NCI-H146 treated with DMSO at 0.1 percent for 48 hours (cell line): ENCODE measurements around the gene ZNF865.
A peak's percentile ranks its signal among the peaks of the same experiment; 100 is the strongest.

ENCODE experiments used
- DNase-seq: peaks from one replicate; lab custom pipeline; 2025; ENCODE audit not compliant: unreplicated experiment; lab: John Stamatoyannopoulos, UW

Gene ZNF865

DNA sequence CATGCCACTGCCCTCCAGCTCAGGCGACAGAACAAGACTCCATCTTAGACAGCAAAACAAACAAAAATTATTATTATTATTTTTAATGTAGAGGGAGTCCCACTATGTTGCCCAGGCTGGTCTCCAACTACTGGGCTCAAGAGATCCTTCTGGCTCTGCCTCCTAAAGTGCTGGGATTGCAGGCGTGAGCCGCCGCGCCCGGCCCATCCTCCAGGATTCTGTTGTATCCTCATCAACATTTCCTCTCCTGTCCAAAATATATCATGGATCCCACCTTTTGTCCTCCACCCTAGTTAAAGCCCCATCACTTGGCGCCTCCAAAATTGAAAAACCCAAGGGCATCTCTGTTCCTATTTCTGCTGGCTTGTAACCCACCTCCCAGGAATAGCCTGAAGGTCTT, 17.7 kb downstream of the ZNF865 start:
- no peak for DNase-seq

DNA sequence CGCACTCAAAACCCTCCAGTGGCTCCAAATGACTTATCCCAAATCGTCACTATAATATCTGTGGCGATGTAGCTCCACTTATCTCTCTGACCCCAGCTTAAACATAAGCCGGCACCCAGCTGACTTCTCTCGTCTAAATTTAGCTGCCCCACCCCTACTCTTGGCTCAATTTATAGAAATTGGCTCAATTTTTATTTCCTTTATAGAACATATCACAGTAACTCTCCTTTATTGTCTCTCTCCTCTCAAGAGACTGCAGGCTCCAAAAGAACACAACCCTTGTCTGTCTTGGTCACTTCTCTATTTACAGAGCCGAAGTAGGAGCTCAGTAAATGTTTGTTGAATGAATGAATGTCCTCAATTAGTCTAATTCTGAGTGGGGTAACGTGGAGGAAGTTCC, 18.1 kb downstream of the ZNF865 start:
- DNase-seq, result no peak

DNA sequence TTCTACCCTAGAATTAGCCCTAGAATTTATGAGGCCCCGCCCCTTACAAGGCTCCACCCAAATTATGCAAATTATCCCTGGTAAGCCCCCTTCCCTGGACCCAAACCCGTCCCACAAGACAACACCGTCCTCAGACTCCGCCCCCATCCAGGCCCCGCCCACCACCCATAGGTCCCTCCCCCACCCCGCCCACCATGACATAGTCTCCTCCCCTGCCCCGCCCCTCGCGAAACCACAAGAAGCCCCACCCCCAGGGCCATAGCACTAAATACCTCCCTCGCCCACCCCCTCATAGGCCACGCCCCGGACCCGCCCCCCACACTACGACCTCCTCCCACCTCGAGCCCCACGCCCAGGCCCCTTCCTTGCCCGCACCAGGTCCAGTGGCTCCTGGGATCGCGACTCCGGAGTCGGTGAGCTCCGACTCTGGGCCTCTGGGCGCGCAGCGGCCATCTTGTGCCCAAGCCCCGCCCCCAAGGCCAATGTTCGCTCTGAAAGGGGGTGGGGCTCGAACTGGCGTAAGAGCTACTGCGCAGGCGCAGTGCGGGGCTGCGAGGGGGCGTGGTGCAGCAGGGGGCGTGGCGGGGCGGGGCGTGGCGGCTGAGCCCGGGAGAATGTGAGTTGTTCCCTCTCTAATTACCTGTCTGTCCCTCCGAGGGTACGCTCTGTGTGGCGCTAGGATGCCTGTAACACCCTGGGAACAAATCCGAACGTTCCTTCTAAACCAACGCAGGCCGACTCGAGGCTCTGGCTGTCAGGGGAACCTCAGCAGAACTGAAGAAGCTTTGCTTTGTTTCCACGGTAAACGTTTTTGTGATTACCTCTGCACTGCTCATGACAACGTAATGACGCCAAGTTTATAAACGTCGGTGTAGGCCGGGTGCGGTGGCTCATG, 18.9 kb downstream of the ZNF865 start, which contains the start of gene ZNF784:
Gene ZNF784, minus strand, starts transcription at position 458 of the 895 bp plus-strand sequence. Its CDS starts 5 bp downstream, at position 453.
- peak; percentile 95 for DNase-seq

DNA sequence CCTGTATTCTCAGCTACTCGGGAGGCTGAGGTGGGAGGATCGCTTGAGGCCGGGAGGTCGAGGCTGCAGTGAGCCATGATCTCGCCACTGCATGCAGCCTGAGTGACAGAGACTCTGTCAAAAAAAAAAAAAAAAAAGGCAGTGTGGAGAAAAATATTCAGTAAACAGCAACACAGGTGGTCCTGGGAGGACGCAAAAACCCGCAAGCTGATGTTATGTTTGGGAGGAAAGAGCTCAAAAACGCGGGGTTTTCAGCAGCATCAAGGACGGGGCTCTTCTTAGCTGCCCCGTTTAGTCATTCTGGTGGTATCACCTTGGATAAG, 19.5 kb downstream of the ZNF865 start:
- peak; percentile 15 for DNase-seq

DNA sequence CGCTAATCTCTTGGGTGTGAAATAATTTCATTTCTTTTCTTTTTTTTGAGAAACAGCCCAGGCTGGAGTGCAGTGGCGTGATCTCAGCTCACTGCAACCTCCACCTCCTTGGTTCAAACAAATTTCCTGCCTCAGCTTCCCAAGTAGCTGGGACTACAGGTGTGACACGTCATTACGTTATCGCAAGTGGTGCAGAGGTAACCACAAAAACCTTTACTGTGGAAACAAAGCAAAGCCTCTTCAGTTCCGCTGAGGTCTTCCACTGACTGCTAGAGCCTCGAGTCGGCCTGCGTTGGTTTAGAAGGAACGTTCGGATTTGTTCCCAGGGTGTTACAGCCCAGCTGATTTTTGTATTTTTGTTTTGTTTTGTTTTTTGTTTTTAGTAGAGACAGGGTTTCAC, 20.9 kb downstream of the ZNF865 start:
- no peak for DNase-seq

DNA sequence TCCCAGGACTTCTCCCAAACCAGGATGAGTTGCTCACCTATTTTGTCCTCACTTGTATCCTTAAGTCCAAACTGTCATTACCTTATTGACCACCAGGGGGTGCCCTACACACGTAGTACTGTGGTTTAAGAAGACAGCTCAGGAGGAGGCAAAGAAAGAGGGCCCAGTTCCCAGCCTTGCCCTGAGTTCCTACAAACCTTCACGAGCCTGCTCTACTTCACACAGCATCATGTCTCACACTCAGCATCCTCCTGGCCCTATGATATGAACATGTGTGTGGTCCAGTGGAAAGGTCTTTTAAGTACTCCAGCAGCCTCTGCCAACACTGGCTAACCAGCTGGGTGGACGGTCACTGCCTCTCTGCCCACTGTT, 27.0 kb downstream of the ZNF865 start:
- peak; percentile 58 for DNase-seq

DNA sequence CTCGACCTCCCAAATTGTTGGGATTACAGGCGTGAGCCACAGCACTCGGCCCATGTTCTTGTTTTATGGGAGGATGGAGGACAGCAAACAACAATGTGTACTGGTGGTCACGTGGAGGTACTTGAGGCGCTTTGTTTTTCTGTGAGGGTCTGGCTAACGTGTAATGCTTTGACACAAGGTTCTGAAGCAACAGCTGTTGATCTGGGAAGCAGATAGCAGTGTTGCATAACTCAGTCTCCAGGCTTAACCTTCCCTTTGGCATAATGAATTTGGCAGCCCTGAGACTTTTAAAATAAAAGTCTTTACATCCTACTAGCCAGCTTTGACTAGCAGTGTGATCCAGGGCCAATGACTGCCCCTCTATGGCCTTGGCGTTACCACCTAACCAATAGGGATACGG, 28.4 kb downstream of the ZNF865 start:
- no peak for DNase-seq

DNA sequence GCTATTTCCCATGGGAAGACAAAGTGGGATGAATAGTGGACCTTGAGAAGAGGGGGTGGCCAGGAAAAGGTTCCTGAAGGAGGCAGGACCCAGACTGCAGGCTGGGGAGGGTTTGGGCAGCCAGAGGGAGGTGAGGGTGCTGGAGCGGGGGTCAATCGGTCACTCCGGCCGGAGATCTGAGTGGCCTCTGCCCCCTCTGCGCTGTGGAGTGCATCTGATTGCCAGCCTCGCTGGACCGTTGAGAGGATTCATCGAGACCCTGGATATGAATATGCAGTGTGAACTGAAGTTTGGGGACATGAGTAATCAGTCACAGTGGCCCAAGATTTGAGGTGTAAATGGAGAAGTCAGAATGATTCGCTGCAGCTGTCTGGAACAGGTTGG, 29.9 kb downstream of the ZNF865 start:
- DNase-seq, result no peak

DNA sequence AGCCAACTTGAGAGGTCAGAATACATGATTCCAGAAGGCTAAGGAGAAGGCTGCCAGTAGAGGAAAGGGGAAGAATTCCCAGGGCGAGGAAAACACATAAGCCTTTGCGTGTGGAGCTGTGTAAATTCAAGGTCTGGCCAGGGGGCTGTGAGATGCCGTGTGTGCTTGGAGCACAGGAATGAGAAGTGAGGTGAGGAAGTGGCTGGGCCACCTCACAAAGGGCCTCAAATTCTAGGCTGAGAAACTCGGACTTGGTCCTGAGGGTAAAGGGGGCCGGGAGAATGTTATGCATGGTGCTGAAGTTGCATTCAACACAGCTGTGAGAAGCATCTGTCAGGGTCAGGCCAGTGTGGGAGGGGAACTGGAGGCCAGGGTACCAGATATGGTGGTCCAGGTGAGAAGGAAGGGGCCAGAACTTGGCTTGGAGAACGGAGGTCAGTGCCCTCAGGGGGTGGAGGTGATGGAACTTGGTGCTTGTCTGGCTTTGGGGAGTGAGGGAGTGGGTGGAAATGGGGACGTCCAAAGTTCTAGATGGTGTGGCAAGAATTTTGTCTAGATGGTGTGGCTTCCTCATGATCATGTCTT, 30.5 kb downstream of the ZNF865 start:
- no peak for DNase-seq

DNA sequence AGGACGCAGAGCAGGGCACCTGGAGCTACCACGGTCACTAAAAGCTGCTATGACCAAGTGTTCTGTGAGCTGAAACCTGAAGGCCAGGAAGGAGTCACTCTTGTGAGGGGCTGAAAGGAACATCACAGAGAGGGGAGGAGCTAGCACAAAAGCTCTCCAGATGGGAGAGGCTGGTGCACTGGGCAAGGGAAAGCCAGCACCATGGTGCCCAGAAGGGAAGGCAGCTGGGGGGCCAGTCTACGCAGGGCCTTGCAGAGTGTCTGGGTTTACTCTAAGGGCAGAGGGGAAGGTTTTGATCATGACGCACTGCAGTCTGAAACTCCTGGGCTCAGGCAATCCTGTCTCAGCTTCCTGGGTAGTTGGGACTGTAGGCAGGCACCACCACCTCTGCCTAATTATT, 31.3 kb downstream of the ZNF865 start:
- no peak for DNase-seq

DNA sequence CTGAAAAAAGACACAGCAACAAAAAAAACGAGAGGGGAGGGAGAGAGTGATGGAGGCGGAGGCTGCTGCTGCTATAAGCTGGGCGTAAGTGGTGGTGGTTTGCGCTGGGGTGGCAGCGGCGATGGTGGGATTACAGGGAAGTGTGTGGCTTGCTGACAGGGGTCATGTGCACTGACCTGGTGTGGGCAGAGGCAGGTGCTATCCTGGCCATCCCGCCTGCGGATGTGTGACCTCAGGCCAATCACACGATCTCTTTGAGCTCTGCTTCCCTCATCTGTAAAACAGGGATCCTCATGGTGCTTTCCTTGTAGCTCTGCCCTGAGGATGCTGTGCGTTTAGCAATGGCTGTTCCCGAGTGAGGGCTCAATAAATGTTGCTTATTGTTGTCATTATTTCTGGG, 32.1 kb downstream of the ZNF865 start:
- DNase-seq, result no peak

DNA sequence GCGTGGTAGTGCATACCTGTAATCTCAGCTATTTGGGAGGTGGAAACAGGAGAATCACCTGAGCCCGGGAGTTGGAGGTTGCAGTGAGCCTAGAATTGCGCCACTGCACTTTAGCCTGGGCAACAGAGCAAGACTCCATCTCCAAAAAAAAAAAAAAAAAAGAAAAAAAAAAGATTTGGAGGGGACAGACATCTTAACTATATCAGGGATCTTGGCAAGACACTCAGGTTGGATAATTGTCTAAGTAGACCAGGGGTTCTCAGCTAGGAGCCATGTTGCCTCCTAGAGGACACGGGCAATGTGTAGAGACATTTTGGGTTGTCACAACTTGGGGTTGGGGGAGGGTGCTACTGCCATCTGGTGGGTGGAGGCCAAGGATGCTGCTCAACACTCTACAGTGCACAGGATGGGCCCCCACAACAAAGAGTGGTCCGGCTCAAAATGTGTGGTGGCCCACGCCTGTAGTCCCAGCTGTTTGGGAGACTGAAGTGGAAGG, 33.5 kb downstream of the ZNF865 start:
- DNase-seq, result no peak

DNA sequence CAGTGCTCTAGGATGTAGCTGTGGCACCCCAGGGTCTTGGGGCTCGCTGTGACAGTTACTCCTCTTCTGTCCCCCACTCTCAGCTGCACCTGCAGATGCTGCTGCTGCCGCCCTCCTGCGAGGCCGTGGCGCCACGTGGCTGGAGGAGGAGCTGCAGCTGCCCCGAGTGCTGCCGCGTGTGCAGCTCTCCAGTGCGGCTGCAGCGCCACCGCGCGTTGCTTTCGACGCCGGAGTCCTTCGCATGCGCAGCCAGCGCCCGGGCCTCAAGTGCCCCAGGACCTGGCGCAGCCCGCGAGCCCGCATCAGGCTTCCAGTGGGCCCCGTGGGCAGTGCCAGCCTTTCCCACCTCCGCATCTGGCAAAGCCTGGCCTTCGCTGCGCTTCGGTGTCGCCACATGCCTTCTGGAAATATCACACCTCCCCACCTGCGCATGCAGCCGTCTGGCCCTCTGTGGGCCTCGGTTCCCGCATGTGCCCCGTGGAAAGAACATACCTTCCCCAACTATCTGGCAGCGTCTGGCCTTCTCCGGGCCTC, 34.7 kb downstream of the ZNF865 start:
- DNase-seq, result no peak

DNA sequence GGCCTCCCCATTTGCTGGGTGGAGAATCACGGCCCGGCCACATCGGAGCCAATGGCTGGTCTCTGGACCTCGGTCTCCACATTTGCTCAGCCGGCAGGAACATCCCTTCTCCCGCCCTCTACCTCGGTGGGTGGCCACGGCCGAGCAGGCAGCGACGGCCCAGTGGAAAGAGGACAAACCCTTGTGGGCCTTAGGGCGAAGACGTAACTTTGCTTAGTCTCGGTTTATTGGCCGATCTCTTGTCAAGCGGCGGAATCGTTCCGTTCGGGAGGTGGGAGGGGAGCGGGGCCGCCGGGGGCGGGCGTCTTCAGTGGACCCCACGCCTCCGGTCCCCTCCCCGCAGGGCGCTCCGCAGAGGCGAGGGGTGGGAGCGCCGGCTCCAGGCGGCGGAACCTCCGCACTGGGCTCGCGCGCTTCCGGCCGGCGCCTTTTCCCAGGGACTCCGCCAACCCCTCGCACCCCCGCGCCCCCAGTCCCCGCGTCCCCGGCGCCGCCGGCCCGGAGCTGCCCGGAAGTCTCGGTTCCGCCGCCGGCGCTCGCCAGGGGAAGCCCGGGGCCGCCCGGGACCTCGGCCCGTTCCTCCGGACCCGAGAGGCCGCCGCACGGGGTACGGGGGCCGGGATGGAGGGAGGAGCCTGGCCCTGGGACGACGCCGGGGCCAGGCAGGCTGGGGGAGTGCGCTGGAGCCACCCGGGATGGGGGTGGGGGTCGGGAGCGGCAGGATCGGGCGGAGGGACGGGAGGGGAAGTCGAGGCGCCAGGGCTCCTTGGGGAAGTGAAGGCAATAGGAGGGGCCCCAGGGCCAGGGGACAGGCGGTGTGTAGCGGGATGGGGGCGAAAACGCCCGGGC, 35.4 kb downstream of the ZNF865 start, which contains the start of gene ZNF580:
Gene ZNF580, plus strand, starts transcription at position 426 of the 849 bp plus-strand sequence. CDS start 1,507 bp downstream, outside the sequence.
- peak; percentile 60 for DNase-seq

DNA sequence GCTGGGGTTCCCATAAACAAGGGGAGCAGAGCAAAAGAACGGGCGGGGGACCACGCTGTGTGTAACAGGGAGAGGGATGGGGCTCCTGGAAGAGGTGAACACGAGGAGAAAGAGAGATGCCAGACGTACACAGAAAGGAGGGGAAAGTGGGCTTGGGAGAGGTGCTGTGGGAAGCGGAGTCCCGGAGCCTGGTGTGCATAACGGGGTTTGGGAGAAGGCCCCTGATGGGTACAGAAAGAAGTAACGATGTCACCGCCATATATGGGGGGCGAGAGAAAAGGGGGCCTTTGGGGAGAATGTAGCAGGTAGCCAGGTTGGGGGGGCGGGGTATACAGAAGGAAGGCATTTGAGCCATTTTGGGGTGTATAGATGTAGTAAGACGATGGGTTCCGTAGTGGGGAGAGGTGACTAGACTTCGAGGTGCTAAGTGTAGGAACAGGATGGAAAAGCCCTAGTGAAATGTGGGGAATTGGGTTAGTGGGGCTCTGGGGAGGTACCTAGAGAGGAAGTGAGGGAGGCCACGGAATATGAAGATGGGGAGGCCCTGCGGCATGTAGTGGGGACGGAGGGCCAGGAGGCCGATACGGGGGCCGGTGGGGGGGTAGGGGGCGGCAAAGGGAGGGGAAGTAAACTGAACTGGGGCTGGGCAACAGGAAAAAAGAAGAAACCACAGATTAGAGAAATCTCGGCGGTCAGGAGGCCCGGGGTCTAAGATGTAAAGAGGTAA, 36.1 kb downstream of the ZNF865 start:
- peak; percentile 39 for DNase-seq

DNA sequence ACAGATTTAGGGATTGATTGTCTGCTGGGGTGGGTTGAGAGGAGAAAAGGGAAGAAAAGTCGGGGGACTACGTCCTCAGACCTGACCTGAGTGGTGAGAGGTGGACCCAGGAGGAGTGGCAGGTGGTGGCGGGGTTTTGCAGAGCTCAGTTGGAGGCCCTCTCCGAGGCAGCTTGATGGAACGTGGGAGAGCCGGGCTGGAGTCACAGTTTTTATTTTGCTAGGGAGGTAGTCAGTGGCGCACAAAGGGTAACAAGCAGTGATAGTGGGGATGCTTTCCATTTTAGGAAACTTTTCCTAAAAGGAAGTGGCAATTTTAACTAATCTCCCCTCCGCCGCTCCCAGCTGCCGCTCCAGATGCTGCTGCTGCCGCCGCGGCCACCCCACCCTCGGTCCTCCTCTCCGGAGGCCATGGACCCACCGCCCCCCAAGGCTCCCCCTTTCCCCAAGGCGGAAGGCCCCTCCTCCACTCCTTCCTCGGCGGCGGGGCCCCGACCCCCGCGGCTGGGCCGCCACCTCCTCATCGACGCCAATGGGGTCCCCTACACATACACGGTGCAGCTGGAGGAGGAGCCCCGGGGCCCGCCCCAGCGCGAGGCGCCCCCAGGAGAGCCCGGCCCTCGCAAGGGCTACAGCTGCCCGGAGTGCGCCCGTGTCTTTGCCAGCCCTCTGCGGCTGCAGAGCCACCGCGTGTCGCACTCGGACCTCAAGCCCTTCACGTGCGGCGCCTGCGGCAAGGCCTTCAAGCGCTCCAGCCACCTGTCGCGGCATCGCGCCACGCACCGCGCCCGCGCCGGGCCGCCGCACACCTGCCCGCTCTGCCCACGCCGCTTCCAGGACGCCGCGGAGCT, 36.9 kb downstream of the ZNF865 start:
- DNase-seq, result peak; percentile 63

DNA sequence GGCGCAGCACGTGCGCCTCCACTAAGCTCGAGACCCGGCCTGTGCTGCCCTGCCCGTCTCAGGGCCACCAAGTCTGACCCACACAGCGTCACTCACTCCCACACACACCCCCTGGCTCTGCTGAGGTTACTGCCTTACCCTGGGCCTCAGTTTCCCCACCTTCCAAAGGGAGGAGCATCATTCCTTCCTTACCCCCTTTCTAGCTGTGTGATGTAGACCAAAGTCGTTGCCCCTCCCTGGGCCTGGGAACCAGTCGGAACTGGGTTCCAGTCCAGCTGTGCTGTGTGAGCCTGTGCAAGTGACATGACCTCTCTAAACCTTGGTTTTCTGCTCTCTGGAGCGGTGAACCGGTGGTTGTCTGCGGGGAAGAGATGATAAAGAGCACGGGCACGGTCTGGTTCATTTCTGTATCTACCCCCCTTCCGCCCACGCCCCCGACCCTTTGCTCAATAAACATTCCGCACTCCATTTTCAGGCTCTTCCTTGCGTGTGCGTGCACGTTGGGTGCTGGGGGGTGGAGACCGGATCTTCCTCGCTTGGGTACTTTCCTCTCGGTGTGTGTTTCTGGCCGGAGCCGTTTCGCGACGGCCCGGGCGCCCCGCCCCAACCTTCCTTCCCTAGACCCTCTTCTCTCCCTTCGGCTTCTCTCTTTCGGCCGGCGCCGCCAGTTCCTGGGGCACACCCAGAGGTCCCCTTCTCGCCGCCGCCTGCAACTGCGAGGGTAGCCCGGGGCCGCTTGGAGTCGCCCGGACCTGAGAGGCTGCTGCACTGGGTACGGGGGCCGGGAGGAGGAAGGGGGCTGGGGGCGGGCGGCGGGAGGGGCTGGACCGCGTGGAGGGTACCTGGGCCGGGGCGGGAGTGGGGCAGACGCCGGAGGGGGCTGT, 37.8 kb downstream of the ZNF865 start, which contains the start of gene ZNF581:
Gene ZNF581, plus strand, starts transcription at position 647 of the 884 bp plus-strand sequence. CDS start 923 bp downstream, outside the sequence.
- peak; percentile 59 for DNase-seq

DNA sequence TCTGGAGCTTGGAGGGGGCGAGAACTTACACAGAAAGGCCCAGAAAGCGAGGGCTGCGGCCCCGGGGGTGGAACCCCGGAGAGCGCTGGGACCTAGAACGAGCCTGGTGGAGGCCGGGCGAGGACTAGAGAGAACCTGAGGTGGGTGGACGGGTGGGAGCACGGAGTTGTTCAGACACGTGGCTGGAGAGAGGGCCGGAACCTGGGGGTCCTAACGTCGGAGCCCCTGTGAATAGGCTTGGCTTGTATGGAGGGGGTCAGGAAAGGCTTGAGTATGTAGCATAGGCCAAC, 38.4 kb downstream of the ZNF865 start:
- no peak for DNase-seq
